H9 (cell line): ENCODE data around the gene TM7SF3. TPM values are rescaled to one million over a fixed set of nuclear protein-coding genes. Genes with fewer than 3 reads are reported as not detected.

Experiments
- DNase-seq: peaks from one replicate; pipeline ENCODE4 v3.0.0-alpha.2; 2017
- H2AFZ ChIP-seq: one replicate; pipeline ENCODE4 v1.6.1; 2013; ENCODE audit warnings: mild to moderate bottlenecking, low read length, control low read depth, moderate library complexity
- H2AK5ac ChIP-seq: 2 replicates; pipeline ENCODE4 v1.6.1; 2013; ENCODE audit warnings: low read length, control low read depth, mixed read lengths; ENCODE audit not compliant: insufficient read length
- H2BK120ac ChIP-seq: one replicate; pipeline ENCODE4 v1.6.1; 2013; ENCODE audit warnings: low read depth, mild to moderate bottlenecking, low read length, control low read depth, inconsistent platforms; ENCODE audit not compliant: poor library complexity, severe bottlenecking
- H2BK12ac ChIP-seq: 2 replicates; pipeline ENCODE4 v1.6.1; 2013; ENCODE audit warnings: low read length, control low read depth, mixed read lengths, low read depth; ENCODE audit not compliant: insufficient read length
- H2BK15ac ChIP-seq: 2 replicates; pipeline ENCODE4 v1.6.1; 2013; ENCODE audit warnings: low read depth, low read length, control low read depth
- H2BK20ac ChIP-seq: one replicate; pipeline ENCODE4 v1.6.1; 2013; ENCODE audit warnings: low read depth, mild to moderate bottlenecking, low read length, control low read depth, inconsistent platforms; ENCODE audit not compliant: poor library complexity, severe bottlenecking
- H2BK5ac ChIP-seq: 2 replicates; pipeline ENCODE4 v1.6.1; 2013; ENCODE audit warnings: low read length, control low read depth, mixed read lengths; ENCODE audit not compliant: insufficient read length
- H3K14ac ChIP-seq: 2 replicates; pipeline ENCODE4 v1.6.1; 2013; ENCODE audit warnings: low read length, control low read depth; ENCODE audit not compliant: insufficient read depth
- H3K18ac ChIP-seq: 2 replicates; pipeline ENCODE4 v1.6.1; 2013; ENCODE audit warnings: low read depth, mild to moderate bottlenecking, mixed read lengths, low read length, control low read depth; ENCODE audit not compliant: insufficient read length
- H3K23ac ChIP-seq: 2 replicates; pipeline ENCODE4 v1.6.1; 2013; ENCODE audit warnings: low read length, control low read depth, mixed read lengths, low read depth; ENCODE audit not compliant: insufficient read length
- H3K23me2 ChIP-seq: 2 replicates; pipeline ENCODE4 v1.6.1; 2013; ENCODE audit warnings: low read depth, mild to moderate bottlenecking, mixed read lengths, low read length, control low read depth; ENCODE audit not compliant: insufficient read length, poor library complexity, severe bottlenecking
- H3K27ac ChIP-seq: 2 replicates; pipeline ENCODE4 v1.5.1; 2013; ENCODE audit warnings: low read length, control low read depth, mixed read lengths, low read depth; ENCODE audit not compliant: insufficient read length
- H3K27me3 ChIP-seq: 2 replicates; pipeline ENCODE4 v1.6.1; 2013; ENCODE audit warnings: low read length, control low read depth, inconsistent platforms; ENCODE audit not compliant: insufficient read depth
- H3K4ac ChIP-seq: 2 replicates; pipeline ENCODE4 v1.6.1; 2013; ENCODE audit warnings: low read depth, mild to moderate bottlenecking, control low read depth, inconsistent platforms, low read length, moderate library complexity
- H3K4me1 ChIP-seq: 2 replicates; pipeline ENCODE4 v1.6.1; 2013; ENCODE audit warnings: low read length, control low read depth, inconsistent platforms; ENCODE audit not compliant: insufficient read depth
- H3K4me2 ChIP-seq: 2 replicates; pipeline ENCODE4 v1.6.1; 2013; ENCODE audit warnings: low read length, control low read depth, mixed read lengths; ENCODE audit not compliant: insufficient read length, insufficient read depth
- H3K56ac ChIP-seq: 2 replicates; pipeline ENCODE4 v1.6.1; 2013; ENCODE audit warnings: low read depth, mild to moderate bottlenecking, mixed read lengths, low read length, control low read depth; ENCODE audit not compliant: insufficient read length
- H3K79me1 ChIP-seq: 2 replicates; pipeline ENCODE4 v1.6.1; 2013; ENCODE audit warnings: low read depth, mild to moderate bottlenecking, moderate library complexity, low read length, control low read depth, inconsistent platforms; ENCODE audit not compliant: insufficient read depth, poor library complexity, severe bottlenecking
- H3K79me2 ChIP-seq: 2 replicates; pipeline ENCODE4 v1.6.1; 2013; ENCODE audit warnings: low read length, control low read depth, inconsistent platforms; ENCODE audit not compliant: insufficient read depth
- H3K9ac ChIP-seq: 2 replicates; pipeline ENCODE4 v1.6.1; 2013; ENCODE audit warnings: low read length, control low read depth, mixed read lengths; ENCODE audit not compliant: insufficient read length; ENCODE audit errors: extremely low read depth
- H3K9me3 ChIP-seq: one replicate; pipeline ENCODE4 v1.6.1; 2013; ENCODE audit warnings: low read depth, low read length, inconsistent platforms; ENCODE audit not compliant: control insufficient read depth
- H3T11ph ChIP-seq: one replicate; pipeline ENCODE4 v1.6.1; 2013; ENCODE audit warnings: mild to moderate bottlenecking, low read length, control low read depth, inconsistent platforms
- H4K20me1 ChIP-seq: one replicate; pipeline ENCODE4 v1.6.1; 2013; ENCODE audit not compliant: control insufficient read depth, insufficient read length, insufficient read depth
- H4K5ac ChIP-seq: 2 replicates; pipeline ENCODE4 v1.6.1; 2013; ENCODE audit warnings: low read depth, mild to moderate bottlenecking, mixed read lengths, low read length, control low read depth; ENCODE audit not compliant: insufficient read length
- H4K8ac ChIP-seq: replicated peaks from 2 replicates; pipeline ENCODE4 v1.6.1; 2013; ENCODE audit warnings: low read length, control low read depth, mixed read lengths, low read depth; ENCODE audit not compliant: insufficient read length
- H4K91ac ChIP-seq: 2 replicates; pipeline ENCODE4 v1.6.1; 2013; ENCODE audit warnings: low read depth, mild to moderate bottlenecking, moderate library complexity, mixed read lengths, low read length, control low read depth; ENCODE audit not compliant: insufficient read length
- H3K27ac Mint-ChIP-seq, 3 experiments: 2 replicates in 2 of 3; 3 replicates in 1 of 3; pipeline ENCODE4 v1.8.0; 2020 to 2021; ENCODE audit warnings: mixed read lengths in 3 of 3, mild to moderate bottlenecking in 1 of 3, moderate library complexity in 1 of 3
- H3K27me3 Mint-ChIP-seq: 2 replicates; pipeline ENCODE4 v1.8.0; 2021; ENCODE audit warnings: low read depth, mild to moderate bottlenecking, moderate library complexity, mixed read lengths
- H3K36me3 Mint-ChIP-seq, 3 experiments: 2 replicates in 2 of 3; 3 replicates in 1 of 3; pipeline ENCODE4 v1.8.0; 2020 to 2021; ENCODE audit warnings: low read depth in 3 of 3, mixed read lengths in 3 of 3; ENCODE audit not compliant: insufficient read depth in 1 of 3
- H3K4me1 Mint-ChIP-seq, 2 experiments: 2 replicates each; pipeline ENCODE4 v1.8.0; 2020; ENCODE audit warnings: mixed read lengths in 2 of 2
- H3K4me3 Mint-ChIP-seq, 2 experiments: 2 replicates in 1 of 2; 3 replicates in 1 of 2; pipeline ENCODE4 v1.8.0; 2020 to 2021; ENCODE audit warnings: mild to moderate bottlenecking in 2 of 2, mixed read lengths in 2 of 2, moderate library complexity in 1 of 2
- H3K9me3 Mint-ChIP-seq, 2 experiments: 2 replicates in 1 of 2; 3 replicates in 1 of 2; pipeline ENCODE4 v1.8.0; 2020; ENCODE audit warnings: mild to moderate bottlenecking in 2 of 2, mixed read lengths in 2 of 2, moderate library complexity in 1 of 2
- CTCF ChIP-seq: fragments of 200-600 bp; sonication (generic); conservative IDR thresholded peaks from 3 replicates; pipeline ENCODE4 v1.8.0; 2021; ENCODE audit warnings: antibody characterized with exemption, mild to moderate bottlenecking
- WGBS: extraction: QIAGEN DNeasy Blood & Tissue Kit; methylation state at CpG from one replicate; pipeline ENCODE4 v1.1.7; 2013; ENCODE audit warnings: missing lambda C conversion rate, low lambda C conversion rate, mixed read lengths; ENCODE audit not compliant: insufficient read length; ENCODE audit errors: extremely low coverage; 5-methylcytosine and 5-hydroxymethylcytosine counted together
- total RNA-seq: library from RNA; stranded (reverse); gene quantifications from 2 replicates; pipeline ENCODE4 v1.2.1, GENCODE V29; 2021

Gene TM7SF3
- total RNA-seq, 1 experiment from 2014 or later, result 74.9 TPM

- no peaks in the 10 kb centered on the region for H3K4me1 Mint-ChIP-seq
- no CpG with 5 or more reads among the region's 7 CpGs for whole genome bisulfite sequencing
- no peak for TF ChIP-seq CTCF
These were observed 41.8 kb upstream of the TM7SF3 start for GRCh38 chr12:27055966-27056365.

More at GRCh38 chr12:27055966-27056365, 41.8 kb upstream of the TM7SF3 start:
- no peak overlapping the region for H2BK12ac ChIP-seq
- H2BK15ac ChIP-seq, result no peak overlapping the region
- no peak overlapping the region for H2BK5ac ChIP-seq
- H3K4me3 Mint-ChIP-seq, result no peak overlapping the region
- no peaks in the 10 kb centered on the region for H3K79me2 ChIP-seq
- H4K20me1 ChIP-seq, result no peaks in the 10 kb centered on the region
- no peak overlapping the region for H3K4me2 ChIP-seq
- H3K9me3 ChIP-seq, result no peaks in the 10 kb centered on the region
- no peak overlapping the region for H3K18ac ChIP-seq
- H3K23me2 ChIP-seq, result no peaks in the 10 kb centered on the region
- no peak overlapping the region for H3T11ph ChIP-seq
- no peak overlapping the region for H2BK120ac ChIP-seq
- H3K9ac ChIP-seq, result no peak overlapping the region
- H2AFZ ChIP-seq, result no peak overlapping the region
- no peak overlapping the region for H3K23ac ChIP-seq
- H3K79me1 ChIP-seq, result no peaks in the 10 kb centered on the region
- no peak overlapping the region for H3K56ac ChIP-seq
- no peak overlapping the region for H2AK5ac ChIP-seq
- H4K5ac ChIP-seq, result no peak overlapping the region
- no peaks in the 10 kb centered on the region for H3K36me3 Mint-ChIP-seq
- H2BK20ac ChIP-seq, result no peak overlapping the region
- no peak overlapping the region for H3K27ac ChIP-seq
- H3K27ac Mint-ChIP-seq, result no peak overlapping the region
- no peak overlapping the region for H4K8ac ChIP-seq
- no peak overlapping the region for H3K4ac ChIP-seq
- H4K91ac ChIP-seq, result no peak overlapping the region
- H3K27me3 Mint-ChIP-seq, result no peaks in the 10 kb centered on the region
- H3K14ac ChIP-seq, result no peak overlapping the region
- H3K4me1 ChIP-seq, result no peaks in the 10 kb centered on the region
- H3K9me3 Mint-ChIP-seq, result no peaks in the 10 kb centered on the region
- DNase-seq, result no peak
- no peaks in the 10 kb centered on the region for H3K27me3 ChIP-seq
